ENCODE measurements around the gene PCDH1. TPM values are rescaled to one million over a fixed set of nuclear protein-coding genes. Genes with fewer than 3 reads are reported as not detected.

PCDH1 gene
- total and polyA plus RNA-seq, 2 of the 13 experiments (the other 11 are each of a cell fraction or from before 2014, with no cell fraction given) = 0.11 to 0.83 TPM

DNA sequence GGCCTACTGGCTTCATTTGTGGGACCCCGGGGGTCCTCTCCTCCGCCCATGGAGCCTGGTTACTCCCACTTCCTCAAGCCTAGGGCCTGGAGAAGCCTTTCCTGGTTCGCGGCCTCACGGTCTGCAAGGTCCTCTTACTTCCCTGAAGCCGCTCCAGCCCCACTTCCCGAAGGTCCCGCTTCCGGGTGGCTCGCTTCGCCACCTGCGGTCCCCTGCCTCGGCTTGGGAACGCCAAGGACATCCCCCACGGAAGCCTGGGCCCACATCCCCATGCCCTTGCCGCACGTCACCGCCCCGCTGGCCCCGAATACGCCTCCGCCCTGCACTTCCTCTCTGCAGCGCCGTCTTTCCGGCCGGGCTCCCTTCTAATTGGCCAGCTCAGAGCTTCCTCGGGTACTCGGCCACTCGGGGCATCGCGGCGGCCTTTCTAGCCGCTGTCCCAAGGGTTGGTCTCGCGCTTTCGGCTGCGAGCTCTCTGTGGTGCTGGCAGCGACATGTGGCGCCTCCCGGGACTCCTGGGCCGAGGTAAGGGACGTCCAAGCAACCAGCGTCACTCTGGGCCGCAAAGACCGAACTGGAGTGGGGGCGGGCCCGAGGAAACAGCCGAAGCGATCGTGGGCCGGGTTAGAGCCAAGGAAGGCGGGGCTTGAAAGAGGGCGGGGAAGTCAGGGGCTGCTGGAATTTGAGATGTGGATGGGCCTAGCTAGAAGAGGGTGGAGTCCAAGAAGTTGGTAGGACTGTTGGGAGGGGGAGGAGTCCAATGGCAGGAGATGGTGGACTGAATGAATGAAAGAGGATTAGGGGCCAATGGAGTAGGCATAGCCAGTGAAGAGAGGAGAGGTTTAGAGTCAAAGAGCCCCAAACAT, 45.5 kb upstream of the PCDH1 start, which contains the start of gene DELE1 (continued):
- TF ChIP-seq EP300 (IDR thresholded peaks at IDR 0.05; ENCODE audit: low read depth in 2 of 2, low read length in 2 of 2) = no peak
- TF ChIP-seq EP300 (CRISPR knock-in tag; IDR thresholded peaks at IDR 0.05; ENCODE audit: borderline replicate concordance) = no peak
- TF ChIP-seq, protein P1, sequence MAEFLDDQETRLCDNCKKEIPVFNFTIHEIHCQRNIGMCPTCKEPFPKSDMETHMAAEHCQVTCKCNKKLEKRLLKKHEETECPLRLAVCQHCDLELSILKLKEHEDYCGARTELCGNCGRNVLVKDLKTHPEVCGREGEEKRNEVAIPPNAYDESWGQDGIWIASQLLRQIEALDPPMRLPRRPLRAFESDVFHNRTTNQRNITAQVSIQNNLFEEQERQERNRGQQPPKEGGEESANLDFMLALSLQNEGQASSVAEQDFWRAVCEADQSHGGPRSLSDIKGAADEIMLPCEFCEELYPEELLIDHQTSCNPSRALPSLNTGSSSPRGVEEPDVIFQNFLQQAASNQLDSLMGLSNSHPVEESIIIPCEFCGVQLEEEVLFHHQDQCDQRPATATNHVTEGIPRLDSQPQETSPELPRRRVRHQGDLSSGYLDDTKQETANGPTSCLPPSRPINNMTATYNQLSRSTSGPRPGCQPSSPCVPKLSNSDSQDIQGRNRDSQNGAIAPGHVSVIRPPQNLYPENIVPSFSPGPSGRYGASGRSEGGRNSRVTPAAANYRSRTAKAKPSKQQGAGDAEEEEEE (CRISPR knock-in tag; IDR thresholded peaks at IDR 0.05; ENCODE audit: borderline replicate concordance) = no peak; the same call in 1 of the 2 replicates
- TF ChIP-seq SMAD3 (CRISPR knock-in tag; IDR thresholded peaks at IDR 0.05) = peak; percentile 55; the same call in 1 of the 2 replicates
- TF ChIP-seq CENPX (CRISPR knock-in tag; IDR thresholded peaks at IDR 0.05) = no peak
- TF ChIP-seq NCOA5 (CRISPR knock-in tag; IDR thresholded peaks at IDR 0.05) = no peak
- TF ChIP-seq DNMT3B (CRISPR knock-in tag; conservative IDR thresholded peaks at IDR 0.05) = no peak
- peak; percentile 90 for TF ChIP-seq ZNF138 (CRISPR knock-in tag; IDR thresholded peaks at IDR 0.05; ENCODE audit: low read depth)
- peak; percentile 63; the same call in 1 of the 2 replicates for TF ChIP-seq ZNF484 (CRISPR knock-in tag; IDR thresholded peaks at IDR 0.05; ENCODE audit: borderline replicate concordance, low read depth)
- TF ChIP-seq EZH2 (conservative IDR thresholded peaks at IDR 0.05; ENCODE audit: low read depth, low read length) = no peak
- TF ChIP-seq, protein P2, sequence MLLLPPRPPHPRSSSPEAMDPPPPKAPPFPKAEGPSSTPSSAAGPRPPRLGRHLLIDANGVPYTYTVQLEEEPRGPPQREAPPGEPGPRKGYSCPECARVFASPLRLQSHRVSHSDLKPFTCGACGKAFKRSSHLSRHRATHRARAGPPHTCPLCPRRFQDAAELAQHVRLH (CRISPR knock-in tag; IDR thresholded peaks at IDR 0.05; ENCODE audit: borderline replicate concordance, low read depth) = peak; percentile 86; the same call in 1 of the 2 replicates
- TF ChIP-seq TARDBP (CRISPR knock-in tag; IDR thresholded peaks at IDR 0.05) = peak; percentile 78
- TF ChIP-seq, protein P3, sequence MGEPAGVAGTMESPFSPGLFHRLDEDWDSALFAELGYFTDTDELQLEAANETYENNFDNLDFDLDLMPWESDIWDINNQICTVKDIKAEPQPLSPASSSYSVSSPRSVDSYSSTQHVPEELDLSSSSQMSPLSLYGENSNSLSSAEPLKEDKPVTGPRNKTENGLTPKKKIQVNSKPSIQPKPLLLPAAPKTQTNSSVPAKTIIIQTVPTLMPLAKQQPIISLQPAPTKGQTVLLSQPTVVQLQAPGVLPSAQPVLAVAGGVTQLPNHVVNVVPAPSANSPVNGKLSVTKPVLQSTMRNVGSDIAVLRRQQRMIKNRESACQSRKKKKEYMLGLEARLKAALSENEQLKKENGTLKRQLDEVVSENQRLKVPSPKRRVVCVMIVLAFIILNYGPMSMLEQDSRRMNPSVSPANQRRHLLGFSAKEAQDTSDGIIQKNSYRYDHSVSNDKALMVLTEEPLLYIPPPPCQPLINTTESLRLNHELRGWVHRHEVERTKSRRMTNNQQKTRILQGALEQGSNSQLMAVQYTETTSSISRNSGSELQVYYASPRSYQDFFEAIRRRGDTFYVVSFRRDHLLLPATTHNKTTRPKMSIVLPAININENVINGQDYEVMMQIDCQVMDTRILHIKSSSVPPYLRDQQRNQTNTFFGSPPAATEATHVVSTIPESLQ (CRISPR knock-in tag; conservative IDR thresholded peaks at IDR 0.05) = no peak
- TF ChIP-seq RARG (CRISPR knock-in tag; IDR thresholded peaks at IDR 0.05; ENCODE audit: low read depth) = peak; percentile 87; the same call in 1 of the 2 replicates
- peak; percentile 79; the same call in 1 of the 2 replicates for TF ChIP-seq ZNF577 (CRISPR knock-in tag; IDR thresholded peaks at IDR 0.05; ENCODE audit: borderline replicate concordance, low read depth)
- TF ChIP-seq ZNF431 (CRISPR knock-in tag; IDR thresholded peaks at IDR 0.05; ENCODE audit: borderline replicate concordance, low read depth) = no peak; the same call in 1 of the 2 replicates
- no peak for TF ChIP-seq TAF15 (IDR thresholded peaks at IDR 0.05; ENCODE audit: low read depth, low read length, poor library complexity, severe bottlenecking)
- TF ChIP-seq ZNF34 (CRISPR knock-in tag; IDR thresholded peaks at IDR 0.05; ENCODE audit: borderline replicate concordance) = no peak
- no peak for TF ChIP-seq STAT5B (CRISPR knock-in tag; IDR thresholded peaks at IDR 0.05)
- TF ChIP-seq, protein P4, sequence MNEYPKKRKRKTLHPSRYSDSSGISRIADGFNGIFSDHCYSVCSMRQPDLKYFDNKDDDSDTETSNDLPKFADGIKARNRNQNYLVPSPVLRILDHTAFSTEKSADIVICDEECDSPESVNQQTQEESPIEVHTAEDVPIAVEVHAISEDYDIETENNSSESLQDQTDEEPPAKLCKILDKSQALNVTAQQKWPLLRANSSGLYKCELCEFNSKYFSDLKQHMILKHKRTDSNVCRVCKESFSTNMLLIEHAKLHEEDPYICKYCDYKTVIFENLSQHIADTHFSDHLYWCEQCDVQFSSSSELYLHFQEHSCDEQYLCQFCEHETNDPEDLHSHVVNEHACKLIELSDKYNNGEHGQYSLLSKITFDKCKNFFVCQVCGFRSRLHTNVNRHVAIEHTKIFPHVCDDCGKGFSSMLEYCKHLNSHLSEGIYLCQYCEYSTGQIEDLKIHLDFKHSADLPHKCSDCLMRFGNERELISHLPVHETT (CRISPR knock-in tag; conservative IDR thresholded peaks at IDR 0.05) = 0 out of 2 replicates have a peak, but pooled peaks have one; percentile 48
- TF ChIP-seq ZSCAN12 (CRISPR knock-in tag; IDR thresholded peaks at IDR 0.05) = no peak
- TF ChIP-seq RBM39 (IDR thresholded peaks at IDR 0.05; ENCODE audit: low read depth, low read length, poor library complexity, severe bottlenecking) = no peak
- TF ChIP-seq PHF8 (CRISPR knock-in tag; IDR thresholded peaks at IDR 0.05) = peak; percentile 99
- peak; percentile 86 for TF ChIP-seq SALL1 (CRISPR knock-in tag; IDR thresholded peaks at IDR 0.05)
